AG09309 (cell line): ENCODE measurements around the gene RABGAP1L.
"Not testable (repeated sequence)": the region's sequence is repeated elsewhere in the genome, so short reads cannot be mapped to it uniquely, and the experiment has no call there.

Experiments
- DNase-seq: peaks from one replicate; pipeline ENCODE4 v3.0.0-alpha.2; 2010; ENCODE audit warnings: low read depth
- H3K4me3 ChIP-seq: 2 replicates; pipeline ENCODE4 v1.5.1; 2011; ENCODE audit warnings: mild to moderate bottlenecking, low read depth, low read length, moderate library complexity; ENCODE audit not compliant: control insufficient read depth
- CTCF ChIP-seq: IDR thresholded peaks from 2 replicates; pipeline ENCODE4 v1.5.1; 2011; ENCODE audit warnings: mild to moderate bottlenecking, low read depth, low read length, inconsistent platforms; ENCODE audit not compliant: insufficient read depth, control insufficient read depth; ENCODE audit errors: missing control alignments

RABGAP1L gene

GRCh38 chr1:174894117-174894762 is 734.9 kb downstream of the RABGAP1L start:
- DNase-seq, result no peak
- TF ChIP-seq CTCF, result no peak

GRCh38 chr1:174895610-174896009 is 736.3 kb downstream of the RABGAP1L start:
- DNase-seq, H3K4me3 ChIP-seq: not testable (repeated sequence)

More at GRCh38 chr1:174894117-174894762, 734.9 kb downstream of the RABGAP1L start:
- no peak overlapping the region for H3K4me3 ChIP-seq

DNA sequence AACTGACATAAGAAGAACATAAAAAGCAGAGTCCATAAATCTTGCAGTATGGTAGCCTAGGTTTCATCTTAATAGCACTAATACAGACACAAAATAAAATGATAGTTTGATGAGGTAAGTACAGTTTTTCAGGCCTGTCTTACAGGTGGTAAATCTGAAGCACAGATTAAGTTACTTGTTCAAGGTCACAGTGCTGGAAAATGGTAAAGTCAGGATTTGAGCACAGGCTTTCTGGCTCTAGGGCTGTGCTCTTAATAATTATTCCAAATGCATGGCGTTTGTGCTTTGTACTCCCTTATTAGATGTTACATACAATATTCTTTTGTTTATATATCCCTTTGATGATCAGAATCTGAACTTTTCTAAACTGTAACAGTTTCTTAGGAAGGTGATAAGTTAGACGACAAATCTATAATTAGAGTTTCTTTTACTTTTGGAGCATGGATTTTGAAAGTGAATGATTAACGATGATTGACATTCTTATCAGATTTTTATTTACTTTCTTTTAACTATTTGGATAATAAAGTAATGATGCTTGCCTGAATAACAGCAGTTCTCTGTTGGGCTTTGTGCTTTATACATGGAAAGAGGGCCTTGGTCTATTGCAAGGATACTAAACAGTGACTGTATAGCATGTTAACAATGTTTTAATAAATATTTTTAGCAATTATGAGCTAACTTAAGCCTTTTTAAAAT is 738.9 kb downstream of the RABGAP1L start:
- no peak for TF ChIP-seq CTCF
- DNase-seq, result no peak
- no peak overlapping the region for H3K4me3 ChIP-seq

- no peak overlapping the region for H3K4me3 ChIP-seq
- no peak for TF ChIP-seq CTCF
- no peak for DNase-seq
These were observed 741.0 kb downstream of the RABGAP1L start for GRCh38 chr1:174900317-174900716.

GRCh38 chr1:174902531-174903099 is 743.3 kb downstream of the RABGAP1L start:
- no peak for TF ChIP-seq CTCF

DNA sequence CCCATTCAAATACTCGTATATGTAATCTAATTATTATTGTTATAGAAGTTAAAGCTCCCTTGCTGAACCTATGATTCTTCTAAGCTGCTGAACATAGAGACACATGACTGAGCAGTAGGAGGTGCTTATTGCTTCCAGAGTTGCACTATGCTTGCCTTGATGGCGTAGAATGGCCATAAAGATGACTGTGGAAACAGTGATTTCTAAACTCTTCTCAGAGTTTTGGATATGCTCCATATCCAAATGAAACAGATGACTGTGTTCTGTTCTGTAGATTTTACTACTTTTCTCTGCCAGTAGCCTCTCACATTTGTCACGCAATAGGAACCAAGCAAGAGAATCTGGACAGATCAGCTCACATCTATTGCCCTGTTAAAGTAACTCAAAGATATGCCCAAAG is 752.3 kb downstream of the RABGAP1L start:
- peak; percentile 61 for DNase-seq
- no peak for TF ChIP-seq CTCF
- no peak overlapping the region for H3K4me3 ChIP-seq

More at GRCh38 chr1:174902531-174903099, 743.3 kb downstream of the RABGAP1L start:
- no peak for DNase-seq
- no peak overlapping the region for H3K4me3 ChIP-seq

DNA sequence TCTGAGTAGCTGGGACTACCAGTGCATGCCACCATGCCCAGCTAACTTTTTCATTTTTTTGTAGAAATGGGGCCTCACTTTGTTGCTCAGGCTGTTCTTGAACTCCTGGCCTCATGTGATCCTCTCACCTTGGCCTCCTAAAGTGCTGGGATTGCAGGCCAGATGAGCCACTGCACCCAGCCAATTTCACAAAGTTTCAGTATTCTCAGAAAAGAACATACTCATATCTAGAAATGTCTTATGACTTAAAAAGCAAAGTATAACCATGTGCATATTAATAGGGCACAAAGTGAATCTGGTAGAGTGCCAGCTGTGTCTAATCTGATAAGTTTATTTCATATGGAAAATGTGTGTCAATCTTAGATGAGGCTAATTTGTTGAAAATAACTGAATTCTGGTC is 752.9 kb downstream of the RABGAP1L start:
- H3K4me3 ChIP-seq, result no peak overlapping the region
- no peak for TF ChIP-seq CTCF
- DNase-seq, result no peak
